Choroid plexus epithelial cell (primary cell): ENCODE data around the gene NOP14.

Experiments
- DNase-seq: peaks from one replicate; pipeline ENCODE4 v3.0.0-alpha.2; 2010; ENCODE audit warnings: low read depth
- H3K4me3 ChIP-seq: 2 replicates; pipeline ENCODE4 v1.5.1; 2011; ENCODE audit warnings: low read depth, mild to moderate bottlenecking, control low read depth, low read length, moderate library complexity
- TF ChIP-seq, protein P1 (sequence below): conservative IDR thresholded peaks from 2 replicates; pipeline ENCODE4 v1.5.1; 2011; ENCODE audit warnings: low read depth, mild to moderate bottlenecking, control low read depth, inconsistent platforms, low read length, moderate library complexity

The NOP14 gene

GRCh38 chr4:2963175-2963965, at the start of gene NOP14, which contains the start of gene GRK4:
NOP14 (minus strand) TSS chr4:2963406; CDS start chr4:2963319, 87 bp downstream.
GRK4 (plus strand) TSS chr4:2963571; CDS start chr4:2964071, 500 bp downstream.
- peak within 1 kb of the TSS; percentile 96 for H3K4me3 ChIP-seq
- peak; percentile 99 for DNase-seq
- TF ChIP-seq, protein P1, sequence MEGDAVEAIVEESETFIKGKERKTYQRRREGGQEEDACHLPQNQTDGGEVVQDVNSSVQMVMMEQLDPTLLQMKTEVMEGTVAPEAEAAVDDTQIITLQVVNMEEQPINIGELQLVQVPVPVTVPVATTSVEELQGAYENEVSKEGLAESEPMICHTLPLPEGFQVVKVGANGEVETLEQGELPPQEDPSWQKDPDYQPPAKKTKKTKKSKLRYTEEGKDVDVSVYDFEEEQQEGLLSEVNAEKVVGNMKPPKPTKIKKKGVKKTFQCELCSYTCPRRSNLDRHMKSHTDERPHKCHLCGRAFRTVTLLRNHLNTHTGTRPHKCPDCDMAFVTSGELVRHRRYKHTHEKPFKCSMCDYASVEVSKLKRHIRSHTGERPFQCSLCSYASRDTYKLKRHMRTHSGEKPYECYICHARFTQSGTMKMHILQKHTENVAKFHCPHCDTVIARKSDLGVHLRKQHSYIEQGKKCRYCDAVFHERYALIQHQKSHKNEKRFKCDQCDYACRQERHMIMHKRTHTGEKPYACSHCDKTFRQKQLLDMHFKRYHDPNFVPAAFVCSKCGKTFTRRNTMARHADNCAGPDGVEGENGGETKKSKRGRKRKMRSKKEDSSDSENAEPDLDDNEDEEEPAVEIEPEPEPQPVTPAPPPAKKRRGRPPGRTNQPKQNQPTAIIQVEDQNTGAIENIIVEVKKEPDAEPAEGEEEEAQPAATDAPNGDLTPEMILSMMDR = no peak

- TF ChIP-seq, protein P1 = no peak
- DNase-seq = no peak
- H3K4me3 ChIP-seq = no peak overlapping the region
Observed at GRCh38 chr4:3011456-3012220, 48.4 kb upstream of the NOP14 start.

DNA sequence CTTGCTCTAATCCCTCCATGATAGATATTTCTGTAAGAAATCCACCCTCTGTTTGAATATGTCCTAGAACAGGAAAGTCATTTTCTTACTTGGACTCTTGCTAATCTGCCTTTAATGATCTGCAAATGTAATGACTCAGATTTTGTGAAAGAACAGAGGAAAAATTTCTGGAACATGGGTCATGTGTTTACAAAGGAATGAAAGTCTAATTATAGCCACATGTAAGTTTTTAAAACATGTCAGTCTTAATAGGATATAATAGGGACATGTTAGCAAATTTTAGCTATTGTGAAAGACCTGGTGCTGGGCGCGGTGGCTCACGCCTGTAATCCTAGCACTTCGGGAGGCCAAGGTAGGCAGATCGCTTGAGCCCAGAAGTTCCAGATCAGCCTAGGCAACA, 47.8 kb upstream of the NOP14 start:
- H3K4me3 ChIP-seq = no peak overlapping the region
- peak; percentile 56 for DNase-seq
- TF ChIP-seq, protein P1 = no peak

DNA sequence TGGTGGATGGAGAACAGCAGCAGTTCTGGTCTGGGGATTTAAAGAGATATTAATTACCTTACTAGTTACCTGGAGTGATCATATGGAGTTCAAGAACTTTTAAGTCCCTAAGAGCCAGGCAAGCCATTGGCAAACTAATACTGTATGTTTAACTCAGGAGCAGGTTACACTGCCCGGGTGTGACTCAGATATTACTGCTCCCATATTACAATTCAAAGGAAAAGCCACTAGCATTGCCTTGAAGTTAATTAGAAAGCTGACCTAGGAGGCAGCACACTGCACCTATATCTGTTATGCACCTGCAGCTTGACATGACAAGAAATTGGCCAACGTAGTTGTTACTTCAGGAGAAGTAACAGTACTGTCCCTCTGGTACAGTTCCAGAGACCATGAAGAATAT, 47.4 kb upstream of the NOP14 start:
- TF ChIP-seq, protein P1 = no peak
- DNase-seq = no peak

GRCh38 chr4:3009422-3009821, 46.2 kb upstream of the NOP14 start:
- DNase-seq = peak; percentile 28
- TF ChIP-seq, protein P1 = peak; percentile 42
- H3K4me3 ChIP-seq = no peak overlapping the region

More for the DNA sequence above, 47.4 kb upstream of the NOP14 start:
- no peak overlapping the region for H3K4me3 ChIP-seq

GRCh38 chr4:3007724-3008123, 44.5 kb upstream of the NOP14 start:
- no peak overlapping the region for H3K4me3 ChIP-seq
- TF ChIP-seq, protein P1 = no peak

More at GRCh38 chr4:3007724-3008123, 44.5 kb upstream of the NOP14 start:
- no peak for DNase-seq
